Measurements from ENCODE around the gene YPEL2. TPM values are rescaled to one million over a fixed set of nuclear protein-coding genes. Genes with fewer than 3 reads are reported as not detected.

Gene YPEL2
- total and polyA plus RNA-seq, 2 donors (not counting 1 experiment from before 2014, with no cell fraction given) = 4.8 to 7.8 TPM

DNA sequence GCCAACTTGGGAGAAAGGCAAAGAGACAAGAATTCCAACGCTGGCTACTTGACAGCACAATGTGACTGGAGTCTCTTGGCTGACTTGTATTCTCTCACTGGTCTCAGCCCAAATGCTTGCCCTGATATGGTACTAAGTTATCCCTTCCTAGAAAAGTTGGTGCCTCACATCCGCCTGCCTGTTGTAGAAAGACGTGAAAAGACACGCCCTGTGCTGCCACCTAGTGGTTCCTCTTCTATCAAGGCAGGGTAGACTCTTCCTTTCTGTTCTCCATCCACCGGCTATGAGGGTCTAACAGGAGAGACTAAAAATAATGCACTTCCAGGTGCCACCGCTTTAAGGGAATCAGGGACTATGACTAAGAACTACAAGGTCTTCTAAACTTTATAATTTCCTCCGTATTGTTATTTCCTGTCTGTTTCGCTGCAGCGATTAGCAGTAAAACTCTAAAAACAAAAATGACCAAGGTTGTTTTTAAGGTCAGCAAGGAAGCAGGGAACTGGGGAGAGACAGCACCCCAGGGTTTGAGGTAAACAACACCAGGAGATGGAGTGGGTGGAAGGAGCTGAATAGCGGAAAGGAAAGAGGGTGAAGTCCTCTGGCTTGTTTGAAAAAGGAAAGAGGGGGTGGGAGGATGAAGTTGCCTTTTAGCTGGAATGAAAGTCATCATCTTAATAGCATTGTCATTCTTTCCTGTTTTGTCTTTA, 109.5 kb downstream of the YPEL2 start:
- Histone ChIP-seq H3K4me1 (ENCODE audit: control insufficient read depth, extremely low read depth, insufficient read depth, low read length) (no peaks in the 10 kb centered on the region), H3K4me2 (ENCODE audit: extremely low read depth, insufficient read depth, low read length) (no peak overlapping the region), H3K36me3 (ENCODE audit: control insufficient read depth, insufficient read depth, low read length) (no peaks in the 10 kb centered on the region), H3K4me3 (replicated peaks in 1 of 4; ENCODE audit: control extremely low read depth in 1 of 4, insufficient read depth in 1 of 4, low read depth in 3 of 4, low read length in 4 of 4) (no peak overlapping the region), H3K27me3 (ENCODE audit: control insufficient read depth, insufficient read depth, low read length) (no peaks in the 10 kb centered on the region), H2AFZ (ENCODE audit: low read length) (peak overlapping the region; percentile 13), H3K9me3 (ENCODE audit: control insufficient read depth, insufficient read depth, low read depth, low read length) (no peaks in the 10 kb centered on the region), H3K79me2 (ENCODE audit: control insufficient read depth, insufficient read depth, low read length) (no peaks in the 10 kb centered on the region), H3K27ac (ENCODE audit: insufficient read depth, low read length) (no peak overlapping the region), H4K20me1 (ENCODE audit: control insufficient read depth, extremely low read depth, insufficient read depth, low read length) (no peaks in the 10 kb centered on the region), H3K9ac (ENCODE audit: insufficient read depth, low read length) (no peak overlapping the region)
- DNase-seq (ENCODE audit: low read depth in 2 of 2) = peak; percentile 81 to 89
- TF ChIP-seq EZH2 (IDR thresholded peaks at IDR 0.05; ENCODE audit: low read length, missing control alignments) (no peak), CTCF (conservative IDR thresholded peaks at IDR 0.05 in 1 of 2, IDR thresholded peaks at IDR 0.05 in 1 of 2; ENCODE audit: low read depth in 1 of 2, low read length in 2 of 2) (peak; percentile 84 to 86)

- Histone ChIP-seq H3K27ac (ENCODE audit: insufficient read depth, low read length) (no peak overlapping the region), H3K4me1 (ENCODE audit: control insufficient read depth, extremely low read depth, insufficient read depth, low read length) (no peaks in the 10 kb centered on the region), H3K27me3 (ENCODE audit: control insufficient read depth, insufficient read depth, low read length) (no peaks in the 10 kb centered on the region), H3K79me2 (ENCODE audit: control insufficient read depth, insufficient read depth, low read length) (no peaks in the 10 kb centered on the region), H4K20me1 (ENCODE audit: control insufficient read depth, extremely low read depth, insufficient read depth, low read length) (no peaks in the 10 kb centered on the region), H3K36me3 (ENCODE audit: control insufficient read depth, insufficient read depth, low read length) (no peaks in the 10 kb centered on the region), H3K9me3 (ENCODE audit: control insufficient read depth, insufficient read depth, low read depth, low read length) (no peaks in the 10 kb centered on the region), H2AFZ (ENCODE audit: low read length) (no peak overlapping the region), H3K4me3 (replicated peaks in 1 of 4; ENCODE audit: control extremely low read depth in 1 of 4, insufficient read depth in 1 of 4, low read depth in 3 of 4, low read length in 4 of 4) (no peak overlapping the region), H3K9ac (ENCODE audit: insufficient read depth, low read length) (no peak overlapping the region), H3K4me2 (ENCODE audit: extremely low read depth, insufficient read depth, low read length) (no peak overlapping the region)
- TF ChIP-seq CTCF (conservative IDR thresholded peaks at IDR 0.05 in 1 of 2, IDR thresholded peaks at IDR 0.05 in 1 of 2; ENCODE audit: low read depth in 1 of 2, low read length in 2 of 2) = no peak
- TF ChIP-seq EZH2 (IDR thresholded peaks at IDR 0.05; ENCODE audit: low read length, missing control alignments) = no peak
- DNase-seq (ENCODE audit: low read depth in 2 of 2) = no peak
Observed at GRCh38 chr17:59441464-59442096, 110.1 kb downstream of the YPEL2 start.

DNA sequence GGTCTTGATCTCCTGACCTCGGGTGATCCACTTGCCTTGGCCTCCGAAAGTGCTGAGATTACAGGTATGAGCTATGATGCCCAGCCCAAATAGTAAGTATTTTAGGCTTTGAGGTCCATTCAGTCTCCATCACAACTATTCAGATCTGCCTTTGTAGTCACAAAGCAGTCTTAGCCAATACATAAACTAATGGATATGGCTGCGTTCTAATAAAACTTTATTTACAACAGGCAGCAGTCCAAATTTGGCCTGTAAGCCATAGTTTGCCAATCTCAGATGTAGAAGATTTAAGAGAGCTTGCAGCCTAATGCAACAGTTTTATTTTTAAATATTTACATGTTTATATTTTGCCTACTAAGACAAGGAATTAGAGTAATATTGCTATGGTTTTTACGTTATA, 111.7 kb downstream of the YPEL2 start:
- H2AFZ ChIP-seq (ENCODE audit: low read length) = no peak overlapping the region
- H3K9me3 ChIP-seq (ENCODE audit: control insufficient read depth, insufficient read depth, low read depth, low read length) = no peaks in the 10 kb centered on the region
- H3K36me3 ChIP-seq (ENCODE audit: control insufficient read depth, insufficient read depth, low read length) = no peaks in the 10 kb centered on the region
- H3K4me2 ChIP-seq (ENCODE audit: extremely low read depth, insufficient read depth, low read length) = no peak overlapping the region
- no peaks in the 10 kb centered on the region for H3K4me1 ChIP-seq (ENCODE audit: control insufficient read depth, extremely low read depth, insufficient read depth, low read length)
- no peak overlapping the region for H3K9ac ChIP-seq (ENCODE audit: insufficient read depth, low read length)
- no peaks in the 10 kb centered on the region for H3K79me2 ChIP-seq (ENCODE audit: control insufficient read depth, insufficient read depth, low read length)
- TF ChIP-seq EZH2 (IDR thresholded peaks at IDR 0.05; ENCODE audit: low read length, missing control alignments) (no peak), CTCF (conservative IDR thresholded peaks at IDR 0.05 in 1 of 2, IDR thresholded peaks at IDR 0.05 in 1 of 2; ENCODE audit: low read depth in 1 of 2, low read length in 2 of 2) (no peak)
- H3K4me3 ChIP-seq (replicated peaks in 1 of 4; ENCODE audit: control extremely low read depth in 1 of 4, insufficient read depth in 1 of 4, low read depth in 3 of 4, low read length in 4 of 4) = no peak overlapping the region
- no peak overlapping the region for H3K27ac ChIP-seq (ENCODE audit: insufficient read depth, low read length)
- H3K27me3 ChIP-seq (ENCODE audit: control insufficient read depth, insufficient read depth, low read length) = no peaks in the 10 kb centered on the region
- no peak for DNase-seq (ENCODE audit: low read depth in 2 of 2)
- no peaks in the 10 kb centered on the region for H4K20me1 ChIP-seq (ENCODE audit: control insufficient read depth, extremely low read depth, insufficient read depth, low read length)

Other genes with a start within 250 kb of the YPEL2 start
- 43.7 and 55.3 TPM in 2 replicates for gene TRIM37, start 224.8 kb upstream of the YPEL2 start, total RNA-seq
- 28.2 and 29.3 TPM in 2 replicates for gene TRIM37, start 224.8 kb upstream of the YPEL2 start, polyA plus RNA-seq
- gene SKA2, start 176.5 kb upstream of the YPEL2 start, total RNA-seq = 32.9 and 53.7 TPM in 2 replicates
- gene SKA2, start 176.5 kb upstream of the YPEL2 start, polyA plus RNA-seq = 52.9 and 63.0 TPM in 2 replicates
- 1.0 and 6.1 TPM in 2 replicates for gene PRR11, start 175.9 kb upstream of the YPEL2 start, total RNA-seq
- 18.9 and 63.1 TPM in 2 replicates for gene PRR11, start 175.9 kb upstream of the YPEL2 start, polyA plus RNA-seq
- gene SMG8, start 121.6 kb upstream of the YPEL2 start, total RNA-seq = 25.3 and 25.7 TPM in 2 replicates
- 13.3 and 14.5 TPM in 2 replicates for gene SMG8, start 121.6 kb upstream of the YPEL2 start, polyA plus RNA-seq
- 1.3 and 1.5 TPM in 2 replicates for gene GDPD1, start 111.1 kb upstream of the YPEL2 start, total RNA-seq
- 0.44 and 0.67 TPM in 2 replicates for gene GDPD1, start 111.1 kb upstream of the YPEL2 start, polyA plus RNA-seq
- gene DHX40, start 234.0 kb downstream of the YPEL2 start, total RNA-seq = 58.6 and 70.9 TPM in 2 replicates
- gene DHX40, start 234.0 kb downstream of the YPEL2 start, polyA plus RNA-seq = 32.6 and 41.9 TPM in 2 replicates